Measurements from ENCODE around the gene ROBO1. TPM values are rescaled to one million over a fixed set of nuclear protein-coding genes. Genes with fewer than 3 reads are reported as not detected.

The ROBO1 gene
- total and polyA plus RNA-seq, 2 donors (not counting 3 experiments of a cell fraction or from before 2014, with no cell fraction given), result 5.9 to 14.2 TPM

DNA sequence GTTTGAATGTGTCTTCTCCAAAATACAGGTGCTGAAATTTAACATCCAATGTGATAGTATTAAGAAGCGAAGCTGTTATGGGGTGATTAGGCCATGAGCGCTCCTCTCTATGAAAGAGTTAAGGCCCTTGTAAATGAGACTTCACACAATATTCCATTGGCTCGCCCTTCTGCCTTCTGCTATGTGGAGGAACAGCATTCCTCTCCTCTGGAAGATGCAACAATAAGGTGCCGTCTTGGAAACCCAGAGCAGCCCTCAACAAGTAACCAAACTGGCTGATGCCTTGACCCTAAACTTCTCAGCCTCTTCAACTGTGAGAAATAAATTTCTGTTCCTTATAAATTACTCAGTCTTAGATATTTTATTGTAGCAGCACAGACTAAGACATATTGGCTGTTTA is 874.6 kb downstream of the ROBO1 start:
- FAIRE-seq (no peak), DNase-seq (ENCODE audit: low read depth, low spot score) (no peak)
- Histone ChIP-seq H3K27ac (ENCODE audit: insufficient read depth, low read depth, low read length) (no peak overlapping the region), H3K9me3 (replicated peaks; ENCODE audit: control insufficient read depth, insufficient read depth, low read length) (no peaks in the 10 kb centered on the region), H4K20me1 (replicated peaks; ENCODE audit: control insufficient read depth, extremely low read depth, insufficient read depth, low read length) (no peaks in the 10 kb centered on the region), H3K4me1 (ENCODE audit: control insufficient read depth, extremely low read depth, insufficient read depth, low read length) (no peaks in the 10 kb centered on the region), H3K27me3 (ENCODE audit: control insufficient read depth in 2 of 2, insufficient read depth in 2 of 2, low read length in 2 of 2) (no peaks in the 10 kb centered on the region), H3K9ac (replicated peaks; ENCODE audit: extremely low read depth, insufficient read depth, low read length) (no peak overlapping the region), H2AFZ (ENCODE audit: low read depth, low read length) (no peak overlapping the region), H3K79me2 (ENCODE audit: control insufficient read depth, insufficient read depth, low read length) (no peaks in the 10 kb centered on the region), H3K4me2 (ENCODE audit: insufficient read depth, low read length) (no peak overlapping the region), H3K9me1 (replicated peaks; ENCODE audit: control insufficient read depth, extremely low read depth, insufficient read depth, low read length) (no peaks in the 10 kb centered on the region), H3K4me3 (replicated peaks in 1 of 3; ENCODE audit: insufficient read depth in 1 of 3, low read depth in 1 of 3, low read length in 3 of 3) (no peak overlapping the region), H3K36me3 (ENCODE audit: control insufficient read depth in 2 of 2, extremely low read depth in 1 of 2, insufficient read depth in 2 of 2, low read length in 2 of 2) (no peaks in the 10 kb centered on the region)
- dilution Hi-C loops (cut with MboI; ENCODE audit: extremely low pct_ligation_motif_present, low sequenced_read_pairs), result no loop called here
- intact Hi-C loops (cut with micrococcal nuclease), result no loop called here
- TF ChIP-seq POLR2AphosphoS5 (IDR thresholded peaks at IDR 0.05; ENCODE audit: insufficient read depth, low read depth, low read length) (no peak), EZH2 (IDR thresholded peaks at IDR 0.05; ENCODE audit: borderline replicate concordance, low read depth, low read length, severe bottlenecking) (no peak), GATA2 (IDR thresholded peaks at IDR 0.05; ENCODE audit: insufficient read depth, insufficient read length, low read depth, low read length) (no peak), POLR2A (IDR thresholded peaks at IDR 0.05; ENCODE audit: low read depth, low read length) (no peak), MYC (IDR thresholded peaks at IDR 0.05; ENCODE audit: low read depth, low read length) (no peak), JUN (IDR thresholded peaks at IDR 0.05; ENCODE audit: borderline replicate concordance, insufficient read depth, insufficient read length, low read depth) (no peak), FOS (IDR thresholded peaks at IDR 0.05; ENCODE audit: borderline replicate concordance, insufficient read depth, low read length) (no peak)
- TF ChIP-seq, protein P1, sequence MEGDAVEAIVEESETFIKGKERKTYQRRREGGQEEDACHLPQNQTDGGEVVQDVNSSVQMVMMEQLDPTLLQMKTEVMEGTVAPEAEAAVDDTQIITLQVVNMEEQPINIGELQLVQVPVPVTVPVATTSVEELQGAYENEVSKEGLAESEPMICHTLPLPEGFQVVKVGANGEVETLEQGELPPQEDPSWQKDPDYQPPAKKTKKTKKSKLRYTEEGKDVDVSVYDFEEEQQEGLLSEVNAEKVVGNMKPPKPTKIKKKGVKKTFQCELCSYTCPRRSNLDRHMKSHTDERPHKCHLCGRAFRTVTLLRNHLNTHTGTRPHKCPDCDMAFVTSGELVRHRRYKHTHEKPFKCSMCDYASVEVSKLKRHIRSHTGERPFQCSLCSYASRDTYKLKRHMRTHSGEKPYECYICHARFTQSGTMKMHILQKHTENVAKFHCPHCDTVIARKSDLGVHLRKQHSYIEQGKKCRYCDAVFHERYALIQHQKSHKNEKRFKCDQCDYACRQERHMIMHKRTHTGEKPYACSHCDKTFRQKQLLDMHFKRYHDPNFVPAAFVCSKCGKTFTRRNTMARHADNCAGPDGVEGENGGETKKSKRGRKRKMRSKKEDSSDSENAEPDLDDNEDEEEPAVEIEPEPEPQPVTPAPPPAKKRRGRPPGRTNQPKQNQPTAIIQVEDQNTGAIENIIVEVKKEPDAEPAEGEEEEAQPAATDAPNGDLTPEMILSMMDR (IDR thresholded peaks at IDR 0.05; ENCODE audit: extremely low read depth in 1 of 2, insufficient read depth in 1 of 2, low read depth in 1 of 2, low read length in 2 of 2), result no peak
- TF ChIP-seq, protein P2, sequence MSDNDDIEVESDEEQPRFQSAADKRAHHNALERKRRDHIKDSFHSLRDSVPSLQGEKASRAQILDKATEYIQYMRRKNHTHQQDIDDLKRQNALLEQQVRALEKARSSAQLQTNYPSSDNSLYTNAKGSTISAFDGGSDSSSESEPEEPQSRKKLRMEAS (IDR thresholded peaks at IDR 0.05; ENCODE audit: insufficient read depth, insufficient read length), result no peak
- CTCF ChIA-PET, result no interaction called here
- BruUV-seq (replicated peaks), result no TSS peak
- POLR2A ChIA-PET, result no interaction called here

Measured in endothelial cell of umbilical vein (primary cell).